Left renal cortex interstitium (tissue), 4 donors: ENCODE measurements around the gene SMIM30. TPM values are rescaled to one million over a fixed set of nuclear protein-coding genes. Genes with fewer than 3 reads are reported as not detected.

Experiments
- polyA plus RNA-seq, 4 donors: library from polyadenylated mRNA; unstranded; fragments of 120-200 nt; gene quantifications; one replicate each; pipeline ENCODE4 v1.2.1, GENCODE V29; 2013; ENCODE audit not compliant: insufficient read length in 4 of 4

SMIM30 gene
- polyA plus RNA-seq, 4 donors = 70.5 to 111 (median 87.3) TPM

Other genes starting within 250 kb of the SMIM30 start
- 1 to 10 TPM in 1 of 4 donors, under 1 TPM in 3; 0.94 to 1.7 (median 0.99) TPM for gene GPR85, start 31.7 kb downstream of the SMIM30 start, polyA plus RNA-seq